Adrenal gland (tissue), 5 donors: Measurements from ENCODE around the gene NCOA1.

Experiments
- CTCF ChIP-seq, 6 experiments: fragments of 450-650 bp in 4 of 6; fragments of 200-600 bp in 2 of 6; sonication (generic) in 1 of 6; IDR thresholded peaks; 1 replicate in 5 of 6; 2 replicates in 1 of 6; pipeline versions ENCODE4 v1.5.1 to v1.8.0; 2016 to 2021; ENCODE audit warnings: antibody characterized with exemption in 6 of 6, mild to moderate bottlenecking in 2 of 6, moderate library complexity in 1 of 6
- POLR2A ChIP-seq, 2 donors: fragments of 450-650 bp; IDR thresholded peaks; one replicate each; pipeline ENCODE4 v1.6.1; 2017; ENCODE audit warnings: antibody characterized with exemption in 2 of 2, mild to moderate bottlenecking in 2 of 2, moderate library complexity in 1 of 2
- donor health status: DM: no; HTN: no; CAD: no.

GRCh38 chr2:24586955-24587354 is 95.9 kb downstream of the NCOA1 start:
- TF ChIP-seq CTCF (IDR thresholded peaks at IDR 0.05) (no peak), POLR2A (IDR thresholded peaks at IDR 0.05) (no peak)
